Measurements from ENCODE around the gene HELZ.

DNA sequence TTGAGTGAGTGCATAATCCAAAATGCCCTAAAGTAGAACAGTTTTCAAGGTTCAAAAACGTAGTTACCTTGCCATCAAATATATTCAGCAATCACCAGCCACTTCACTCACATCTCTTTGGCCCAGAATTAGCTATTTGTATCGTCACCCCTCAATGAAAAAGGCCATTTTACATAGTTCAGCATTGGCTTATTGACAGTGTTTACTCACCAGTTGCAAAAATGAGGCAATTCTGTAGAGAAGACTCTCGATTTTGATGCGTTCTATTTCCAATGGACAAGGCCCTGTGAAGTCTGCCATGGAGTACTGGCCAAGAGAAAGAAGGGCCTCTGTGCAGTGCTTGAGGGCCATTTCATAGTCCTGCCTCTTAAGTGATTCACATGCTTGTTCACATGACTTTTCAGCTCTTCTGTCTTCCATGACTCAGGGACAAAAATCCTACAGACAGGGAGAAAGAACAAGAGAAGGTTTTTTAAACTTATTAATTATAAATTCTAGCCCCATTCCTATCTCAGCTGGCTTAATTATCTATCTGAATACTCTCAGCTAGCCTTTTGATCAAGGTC, 26.5 kb downstream of the HELZ start:
- TF ChIP-seq, protein P1, sequence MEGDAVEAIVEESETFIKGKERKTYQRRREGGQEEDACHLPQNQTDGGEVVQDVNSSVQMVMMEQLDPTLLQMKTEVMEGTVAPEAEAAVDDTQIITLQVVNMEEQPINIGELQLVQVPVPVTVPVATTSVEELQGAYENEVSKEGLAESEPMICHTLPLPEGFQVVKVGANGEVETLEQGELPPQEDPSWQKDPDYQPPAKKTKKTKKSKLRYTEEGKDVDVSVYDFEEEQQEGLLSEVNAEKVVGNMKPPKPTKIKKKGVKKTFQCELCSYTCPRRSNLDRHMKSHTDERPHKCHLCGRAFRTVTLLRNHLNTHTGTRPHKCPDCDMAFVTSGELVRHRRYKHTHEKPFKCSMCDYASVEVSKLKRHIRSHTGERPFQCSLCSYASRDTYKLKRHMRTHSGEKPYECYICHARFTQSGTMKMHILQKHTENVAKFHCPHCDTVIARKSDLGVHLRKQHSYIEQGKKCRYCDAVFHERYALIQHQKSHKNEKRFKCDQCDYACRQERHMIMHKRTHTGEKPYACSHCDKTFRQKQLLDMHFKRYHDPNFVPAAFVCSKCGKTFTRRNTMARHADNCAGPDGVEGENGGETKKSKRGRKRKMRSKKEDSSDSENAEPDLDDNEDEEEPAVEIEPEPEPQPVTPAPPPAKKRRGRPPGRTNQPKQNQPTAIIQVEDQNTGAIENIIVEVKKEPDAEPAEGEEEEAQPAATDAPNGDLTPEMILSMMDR (IDR thresholded peaks at IDR 0.05; ENCODE audit: extremely low read depth in 1 of 2, insufficient read depth in 1 of 2, low read depth in 1 of 2, low read length in 2 of 2) = no peak
- no peak for TF ChIP-seq MYC (IDR thresholded peaks at IDR 0.05; ENCODE audit: low read depth, low read length)
- no peak for TF ChIP-seq JUN (IDR thresholded peaks at IDR 0.05; ENCODE audit: borderline replicate concordance, insufficient read depth, insufficient read length, low read depth)
- TF ChIP-seq FOS (IDR thresholded peaks at IDR 0.05; ENCODE audit: borderline replicate concordance, insufficient read depth, low read length) = no peak
- no peak for TF ChIP-seq POLR2A (IDR thresholded peaks at IDR 0.05; ENCODE audit: low read depth, low read length)
